HG02885 (cell line): ENCODE measurements around the gene UTP11.
"Not testable (repeated sequence)": the region's sequence is repeated elsewhere in the genome, so short reads cannot be mapped to it uniquely, and the experiment has no call there.

Experiments used
- ATAC-seq: cut with Tn5 transposase; IDR thresholded peaks from one replicate; pipeline ENCODE4 v1.9.1; 2021; ENCODE audit warnings: mild to moderate bottlenecking; ENCODE audit not compliant: unreplicated experiment, poor library complexity

UTP11 gene

GRCh38 chr1:38012363-38013226, at the start of gene UTP11:
Gene UTP11, plus strand, starts transcription at chr1:38012734. Its CDS starts 69 bp downstream, at chr1:38012803.
- peak; percentile 95 for ATAC-seq

GRCh38 chr1:37964106-37964505, 48.4 kb upstream of the UTP11 start:
- not testable (repeated sequence) for ATAC-seq

GRCh38 chr1:37965301-37965700, 47.2 kb upstream of the UTP11 start:
- no peak for ATAC-seq

- not testable (repeated sequence) for ATAC-seq
These were observed 38.9 kb upstream of the UTP11 start for GRCh38 chr1:37973684-37974083.

- ATAC-seq: no peak
These were observed 38.0 kb upstream of the UTP11 start for GRCh38 chr1:37974567-37974966.

- not testable (repeated sequence) for ATAC-seq
These were observed 37.5 kb upstream of the UTP11 start for GRCh38 chr1:37975083-37975482.

GRCh38 chr1:37978541-37978940, 34.0 kb upstream of the UTP11 start:
- no peak for ATAC-seq

GRCh38 chr1:37983546-37983945, 29.0 kb upstream of the UTP11 start:
- ATAC-seq: no peak

- no peak for ATAC-seq
These were observed 24.9 kb upstream of the UTP11 start for GRCh38 chr1:37987679-37988078.

GRCh38 chr1:37989361-37989930, 23.1 kb upstream of the UTP11 start:
- peak; percentile 33 for ATAC-seq

GRCh38 chr1:37994886-37995566, 17.5 kb upstream of the UTP11 start:
- no peak for ATAC-seq

GRCh38 chr1:37995751-37996345, 16.7 kb upstream of the UTP11 start:
- ATAC-seq: peak; percentile 63

- ATAC-seq: no peak
These were observed 15.1 kb upstream of the UTP11 start for GRCh38 chr1:37997256-37998088.

- ATAC-seq: no peak
These were observed 14.3 kb upstream of the UTP11 start for GRCh38 chr1:37998089-37998808.

- ATAC-seq: no peak
These were observed 13.6 kb upstream of the UTP11 start for GRCh38 chr1:37998913-37999429.

GRCh38 chr1:37999430-38000232, 12.9 kb upstream of the UTP11 start:
- no peak for ATAC-seq

- ATAC-seq: no peak
These were observed 12.4 kb upstream of the UTP11 start for GRCh38 chr1:38000233-38000528.
